Measurements from ENCODE around the gene MLX. TPM values are rescaled to one million over a fixed set of nuclear protein-coding genes. Genes with fewer than 3 reads are reported as not detected.

The MLX gene
- total and polyA plus RNA-seq, 2 of the 8 experiments (the other 6 are each of a cell fraction or from before 2014, with no cell fraction given), result 27.0 to 27.5 TPM

- Histone ChIP-seq H3K18ac (ENCODE audit: extremely low read depth, low read length) (no peak overlapping the region), H3K79me2 (ENCODE audit: control insufficient read depth in 1 of 2, insufficient read depth in 2 of 2, low read length in 2 of 2) (no peaks in the 10 kb centered on the region), H3K23me2 (ENCODE audit: low read depth, low read length) (no peaks in the 10 kb centered on the region), H3K56ac (replicated peaks; ENCODE audit: insufficient read length, low read depth, low read length) (no peak overlapping the region), H3K14ac (ENCODE audit: insufficient read length) (no peak overlapping the region), H3K4ac (replicated peaks; ENCODE audit: insufficient read length, low read depth, low read length) (no peak overlapping the region), H2AK5ac (ENCODE audit: low read depth, low read length) (no peak overlapping the region), H2BK20ac (ENCODE audit: low read length) (no peak overlapping the region), H4K20me1 (replicated peaks in 1 of 2; ENCODE audit: control insufficient read depth in 1 of 2, insufficient read depth in 2 of 2, low read length in 2 of 2) (peaks cover 0 to 2% of the 10 kb centered on the region in 2 experiments), H3K27me3 (replicated peaks in 1 of 4; ENCODE audit: control insufficient read depth in 3 of 4, extremely low read depth in 1 of 4, insufficient read depth in 3 of 4, low read length in 3 of 4) (no peaks in the 10 kb centered on the region), H4K91ac (replicated peaks; ENCODE audit: insufficient read length, low read length) (no peak overlapping the region), H3K23ac (ENCODE audit: insufficient read length) (no peak overlapping the region), H4K5ac (ENCODE audit: insufficient read length, low read depth, low read length) (no peak overlapping the region), H3K36me3 (ENCODE audit: control insufficient read depth in 2 of 4, insufficient read depth in 4 of 4, low read length in 3 of 4) (peaks cover 0 to 20% (median under 1%) of the 10 kb centered on the region in 4 experiments; a peak in 3 of 8 replicates), H2BK12ac (ENCODE audit: low read depth, low read length) (no peak overlapping the region), H4K8ac (ENCODE audit: extremely low read depth, insufficient read depth, low read length) (no peak overlapping the region), H3K9me3 (ENCODE audit: insufficient read depth in 2 of 2, low read depth in 1 of 2, low read length in 1 of 2) (no peaks in the 10 kb centered on the region), H3K79me1 (ENCODE audit: low read depth, low read length) (peaks cover 2% of the 10 kb centered on the region; the same call in 1 of the 2 replicates), H3K4me2 (ENCODE audit: insufficient read depth in 1 of 2, low read depth in 2 of 2, low read length in 2 of 2) (no peak overlapping the region), H2AFZ (ENCODE audit: low read length) (no peak overlapping the region), H2BK120ac (replicated peaks; ENCODE audit: low read depth, low read length) (no peak overlapping the region), H3K4me1 (replicated peaks in 1 of 4; ENCODE audit: control insufficient read depth in 3 of 4, insufficient read depth in 4 of 4, low read length in 3 of 4) (no peaks in the 10 kb centered on the region), H3K27ac (ENCODE audit: low read depth, low read length) (no peak overlapping the region), H3K9ac (replicated peaks in 1 of 4; ENCODE audit: extremely low read depth in 1 of 4, low read depth in 3 of 4, low read length in 3 of 4) (no peak overlapping the region), H2BK15ac (ENCODE audit: low read length) (no peak overlapping the region), H3K4me3 (ENCODE audit: extremely low read depth in 1 of 4, insufficient read depth in 2 of 4, low read depth in 3 of 4, low read length in 4 of 4) (no peak overlapping the region), H2BK5ac (ENCODE audit: low read depth, low read length) (no peak overlapping the region)
- no peak for FAIRE-seq
- DNase-seq (ENCODE audit: low read depth in 1 of 2, low spot score in 2 of 2), result no peak
- POLR2A ChIA-PET (ENCODE audit: partially characterized antibody), result no interaction called here
- 91% methylated on average over 9 of the region's 9 CpGs; no CpG with 5 or more reads in 1 of the 2 experiments for WGBS, 2 experiments (ENCODE audit: extremely low coverage in 1 of 2, insufficient coverage in 1 of 2, insufficient read length in 1 of 2, insufficient replicate concordance in 2 of 2, low coverage in 1 of 2, low lambda C conversion rate in 2 of 2, missing lambda C conversion rate in 1 of 2)
- CTCF ChIA-PET (ENCODE audit: partially characterized antibody), result interaction anchor here (1.4 to 4.3 kb wide), 2 partner anchors 14 to 92 kb away, joined by 4 to 15 read pairs; partner anchors contain the start of gene PSMC3IP
- no peak for TF ChIP-seq E2F6 (IDR thresholded peaks at IDR 0.05)
- TF ChIP-seq SP2 (IDR thresholded peaks at IDR 0.05; ENCODE audit: low read length), result no peak
- no peak for TF ChIP-seq SP4 (IDR thresholded peaks at IDR 0.05; ENCODE audit: low read length)
- no peak for TF ChIP-seq POLR2A (IDR thresholded peaks at IDR 0.05; ENCODE audit: control extremely low read depth in 1 of 2, low read depth in 2 of 2, low read length in 2 of 2)
- no peak for TF ChIP-seq SIN3A (conservative IDR thresholded peaks at IDR 0.05 in 1 of 2, IDR thresholded peaks at IDR 0.05 in 1 of 2; ENCODE audit: low read depth in 1 of 2, low read length in 2 of 2)
- TF ChIP-seq POU5F1 (IDR thresholded peaks at IDR 0.05; ENCODE audit: low read depth, low read length), result no peak
- no peak for TF ChIP-seq CTCF (IDR thresholded peaks at IDR 0.05; ENCODE audit: control extremely low read depth in 1 of 3, insufficient read depth in 1 of 3, low read depth in 1 of 3, low read length in 3 of 3)
- TF ChIP-seq GTF2F1 (IDR thresholded peaks at IDR 0.05; ENCODE audit: borderline replicate concordance, low read depth, low read length), result no peak
- no peak for TF ChIP-seq HDAC2 (IDR thresholded peaks at IDR 0.05; ENCODE audit: borderline replicate concordance in 1 of 2, low read depth in 2 of 2, low read length in 2 of 2)
These were observed 24.5 kb downstream of the MLX start for GRCh38 chr17:42591411-42591810.
